Activated T-helper 1 cell treated with anti-CD3 and anti-CD28 coated beads, Interleukin-12 subunit alpha, Interleukin-12 subunit beta, Interleukin-2, Interleukin-4 antibody, amounts not matched to agents 30 ng/mL and 10 ng/mL and 1 ng/mL, durations not matched to agents 14 hours and 24 hours and 36 hours (primary cell): Measurements from ENCODE around the gene NUP35. TPM values are rescaled to one million over a fixed set of nuclear protein-coding genes. Genes with fewer than 3 reads are reported as not detected.
A peak's percentile ranks its signal among the peaks of the same experiment; 100 is the strongest.

Source experiments
- DNase-seq: peaks from one replicate; pipeline ENCODE4 v3.0.0; 2021; ENCODE audit warnings: low spot score
- H3K27ac Mint-ChIP-seq: one replicate; pipeline ENCODE4 v1.8.0; 2021; ENCODE audit warnings: mild to moderate bottlenecking, mixed read lengths
- H3K27me3 Mint-ChIP-seq: one replicate; pipeline ENCODE4 v1.8.0; 2022; ENCODE audit warnings: mild to moderate bottlenecking, moderate library complexity, mixed read lengths; ENCODE audit not compliant: insufficient read depth
- H3K36me3 Mint-ChIP-seq: one replicate; pipeline ENCODE4 v1.8.0; 2021; ENCODE audit warnings: low read depth, mixed read lengths
- H3K4me1 Mint-ChIP-seq: one replicate; pipeline ENCODE4 v1.8.0; 2021; ENCODE audit warnings: low read depth, mixed read lengths
- H3K4me3 Mint-ChIP-seq: one replicate; pipeline ENCODE4 v1.8.0; 2021; ENCODE audit warnings: mild to moderate bottlenecking, moderate library complexity, mixed read lengths
- H3K9me3 Mint-ChIP-seq: one replicate; pipeline ENCODE4 v1.8.0; 2021; ENCODE audit warnings: mixed read lengths
- intact Hi-C: fragments of 100-400 bp; cut with micrococcal nuclease; formaldehyde crosslinking; loops from one replicate; pipeline ENCODE4 v1.15.1; 2024
- total RNA-seq: library from RNA; stranded (reverse); gene quantifications from 2 replicates; pipeline ENCODE4 v1.2.3, GENCODE V29; 2022

Gene NUP35, protein sequence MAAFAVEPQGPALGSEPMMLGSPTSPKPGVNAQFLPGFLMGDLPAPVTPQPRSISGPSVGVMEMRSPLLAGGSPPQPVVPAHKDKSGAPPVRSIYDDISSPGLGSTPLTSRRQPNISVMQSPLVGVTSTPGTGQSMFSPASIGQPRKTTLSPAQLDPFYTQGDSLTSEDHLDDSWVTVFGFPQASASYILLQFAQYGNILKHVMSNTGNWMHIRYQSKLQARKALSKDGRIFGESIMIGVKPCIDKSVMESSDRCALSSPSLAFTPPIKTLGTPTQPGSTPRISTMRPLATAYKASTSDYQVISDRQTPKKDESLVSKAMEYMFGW
- 40.6 and 41.9 TPM in 2 replicates for total RNA-seq

DNA sequence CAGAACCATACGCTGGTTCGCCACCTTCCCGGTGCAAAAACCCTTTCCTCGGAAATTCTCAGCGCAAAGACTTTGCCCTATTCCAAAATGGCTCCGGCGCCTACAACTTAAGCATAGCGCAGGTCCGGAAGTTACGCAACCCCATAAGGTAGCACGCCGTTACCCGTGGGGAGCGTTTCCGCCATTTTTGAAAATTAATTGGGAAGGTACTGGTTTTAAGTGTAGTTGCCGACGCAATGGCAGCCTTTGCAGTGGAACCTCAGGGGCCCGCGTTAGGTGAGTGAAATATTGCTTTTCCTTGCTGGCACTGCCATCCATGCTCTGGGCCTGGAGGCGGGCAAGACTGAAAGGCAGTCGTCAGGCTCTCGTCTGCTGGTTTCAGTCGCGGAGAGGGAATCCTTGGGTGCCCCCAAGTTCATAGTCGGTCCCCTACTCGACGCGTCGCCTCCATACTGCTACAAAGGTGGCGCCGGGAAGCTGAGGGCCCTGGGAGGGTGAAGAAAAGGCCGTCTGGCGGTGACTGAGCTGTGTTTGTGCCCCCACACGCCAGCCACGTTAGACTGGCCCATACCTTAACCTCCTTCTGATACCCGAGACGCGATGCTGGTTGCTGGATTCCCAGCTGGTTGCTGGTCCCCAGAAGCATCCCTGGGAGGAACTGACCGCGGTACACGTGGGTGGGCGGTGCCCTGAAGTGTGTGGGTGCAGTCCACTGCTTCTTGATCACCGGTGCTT, at the start of gene NUP35:
Gene NUP35 (plus strand): TSS at position 222 of the 735 bp plus-strand sequence. CDS start 15 bp downstream, at position 237.
- intact Hi-C loops, result loop anchor here (1.0 to 5.0 kb wide), 4 partner anchors 46 to 1232 kb away; partner anchors contain the start of genes DUSP19, ITPRID2 and NCKAP1
- Mint-ChIP-seq H3K4me3 (peak within 1 kb of the TSS; percentile 96), H3K27me3 (peaks cover 8% of the 10 kb centered on the region), H3K9me3 (no peaks in the 10 kb centered on the region), H3K27ac (peak within 1 kb of the TSS; percentile 98), H3K4me1 (peaks cover 29% of the 10 kb centered on the region), H3K36me3 (peaks cover 6% of the 10 kb centered on the region)
- DNase-seq, result peak; percentile 78

DNA sequence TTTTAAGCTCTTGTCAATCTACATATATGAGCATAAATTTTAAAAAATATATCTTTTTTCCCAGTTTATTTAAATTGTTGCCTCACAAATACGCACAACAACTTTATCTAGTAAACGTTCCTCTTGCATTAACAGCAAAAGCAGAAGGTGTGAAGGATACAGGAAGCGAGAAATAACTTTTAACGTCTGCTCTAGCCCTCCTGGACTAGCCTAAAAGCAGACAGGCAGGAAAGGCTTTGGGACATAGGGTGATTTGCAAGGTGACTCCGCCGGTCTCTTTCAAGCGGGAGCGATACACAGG, 46.1 kb upstream of the NUP35 start:
- intact Hi-C loops, result loop anchor here (1.0 to 10.0 kb wide), 4 partner anchors 40 to 1183 kb away; partner anchors contain the start of genes DNAJC10, ITPRID2, NCKAP1 and NUP35
- peaks cover 9% of the 10 kb centered on the region for H3K27me3 Mint-ChIP-seq
- peaks cover 15% of the 10 kb centered on the region for H3K4me1 Mint-ChIP-seq
- H3K9me3 Mint-ChIP-seq, result no peaks in the 10 kb centered on the region
- no peaks in the 10 kb centered on the region for H3K36me3 Mint-ChIP-seq
- no peak overlapping the region for H3K27ac Mint-ChIP-seq
- H3K4me3 Mint-ChIP-seq, result peak overlapping the region; percentile 91
- DNase-seq, result no peak

DNA sequence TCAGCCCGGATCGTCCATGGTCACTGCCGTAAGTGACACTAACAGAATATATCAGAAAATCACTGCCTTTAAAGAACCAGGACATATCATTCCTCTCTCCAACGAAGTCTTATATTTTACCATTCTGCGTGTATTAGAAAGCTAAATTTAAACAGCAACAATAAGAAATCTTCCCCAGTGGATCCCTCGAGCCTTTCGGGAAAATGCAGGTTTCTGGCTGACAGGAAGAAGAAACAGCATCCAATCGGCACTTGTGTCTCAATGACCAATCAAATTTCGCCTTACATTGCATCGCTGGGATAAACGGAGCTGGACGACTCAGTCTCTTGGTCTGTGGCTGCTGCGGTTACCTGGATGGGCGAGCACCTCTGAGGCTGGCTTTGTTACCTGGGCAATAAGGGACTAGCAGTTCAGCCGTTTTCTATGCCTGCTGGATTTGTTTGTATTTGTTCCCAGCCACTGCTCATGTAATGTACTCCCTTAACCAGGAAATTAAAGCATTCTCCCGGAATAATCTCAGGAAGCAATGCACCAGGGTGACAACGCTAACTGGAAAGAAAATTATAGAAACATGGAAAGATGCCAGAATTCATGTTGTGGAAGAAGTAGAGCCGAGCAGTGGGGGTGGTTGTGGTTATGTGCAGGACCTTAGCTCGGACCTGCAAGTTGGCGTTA, 45.6 kb upstream of the NUP35 start, which contains the start of gene DUSP19:
Gene DUSP19 (plus strand): TSS at position 284 of the 675 bp plus-strand sequence. CDS start 187 bp downstream, at position 471.
- H3K4me3 Mint-ChIP-seq, result peak within 1 kb of the TSS; percentile 91
- DNase-seq, result peak; percentile 78
- H3K36me3 Mint-ChIP-seq, result no peaks in the 10 kb centered on the region
- intact Hi-C loops, result loop anchor here (1.0 to 10.0 kb wide), 4 partner anchors 40 to 1184 kb away; partner anchors contain the start of genes DNAJC10, ITPRID2, NCKAP1 and NUP35
- H3K4me1 Mint-ChIP-seq, result peaks cover 15% of the 10 kb centered on the region
- peaks cover 7% of the 10 kb centered on the region for H3K27me3 Mint-ChIP-seq
- H3K9me3 Mint-ChIP-seq, result no peaks in the 10 kb centered on the region
- H3K27ac Mint-ChIP-seq, result peak within 1 kb of the TSS; percentile 41

DNA sequence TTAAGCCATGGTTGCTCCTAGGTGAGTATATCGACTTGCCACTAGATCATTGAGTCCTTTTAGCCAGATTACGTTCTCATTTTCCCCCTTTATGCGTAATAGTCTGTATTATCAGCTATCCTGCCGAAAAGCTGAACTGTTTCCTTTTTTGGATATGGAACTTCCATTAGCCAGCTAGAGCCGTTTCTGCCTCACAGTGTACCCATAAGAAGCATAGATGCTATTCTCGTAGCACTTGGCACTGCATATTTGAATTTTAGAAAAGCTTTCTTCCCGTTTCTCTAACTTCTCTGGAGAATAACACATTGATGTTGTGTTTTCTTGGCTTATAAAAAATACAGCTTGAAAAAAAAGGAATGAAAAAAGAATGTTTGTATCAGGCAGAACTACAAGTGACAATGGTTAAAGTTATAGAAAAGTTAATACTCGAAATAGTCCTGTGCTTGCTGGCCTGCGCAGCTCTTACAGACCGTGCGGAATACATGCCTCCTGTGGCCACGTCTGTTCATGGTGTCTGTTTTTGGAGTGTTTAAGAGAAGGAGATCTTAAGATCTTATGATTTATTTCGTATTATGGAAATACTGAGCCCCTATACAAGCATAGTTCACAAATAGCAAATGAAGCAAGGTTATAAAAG, 45.0 kb upstream of the NUP35 start:
- Mint-ChIP-seq H3K27ac (no peak overlapping the region), H3K36me3 (no peaks in the 10 kb centered on the region), H3K4me3 (peak overlapping the region; percentile 91), H3K27me3 (peaks cover 7% of the 10 kb centered on the region), H3K4me1 (peaks cover 15% of the 10 kb centered on the region), H3K9me3 (no peaks in the 10 kb centered on the region)
- intact Hi-C loops, result loop anchor here (5.0 to 10.0 kb wide), 2 partner anchors 362 to 1184 kb away; partner anchors contain the start of genes DNAJC10 and ITPRID2
- DNase-seq, result no peak

DNA sequence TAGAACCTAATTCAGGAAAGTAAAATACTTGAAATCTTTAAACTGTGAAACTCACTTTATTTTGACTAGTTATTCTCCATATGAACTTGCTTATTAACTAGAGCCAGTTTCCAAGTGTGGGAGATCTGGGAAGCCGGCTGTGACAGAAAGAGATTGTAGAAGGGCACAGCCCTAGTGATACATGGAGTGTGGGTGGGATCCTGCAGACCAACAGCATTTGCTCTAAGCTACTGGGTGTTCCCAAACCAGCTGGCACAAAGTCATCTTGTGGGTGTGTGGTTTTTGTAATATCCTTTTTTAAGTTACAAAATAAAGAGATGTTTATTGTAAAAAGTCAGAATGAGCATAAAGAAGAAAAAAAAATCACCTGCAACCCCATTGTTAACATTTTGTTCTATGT, 42.3 kb upstream of the NUP35 start:
- peaks cover 7% of the 10 kb centered on the region for H3K27me3 Mint-ChIP-seq
- intact Hi-C loops, result no loop called here

DNA sequence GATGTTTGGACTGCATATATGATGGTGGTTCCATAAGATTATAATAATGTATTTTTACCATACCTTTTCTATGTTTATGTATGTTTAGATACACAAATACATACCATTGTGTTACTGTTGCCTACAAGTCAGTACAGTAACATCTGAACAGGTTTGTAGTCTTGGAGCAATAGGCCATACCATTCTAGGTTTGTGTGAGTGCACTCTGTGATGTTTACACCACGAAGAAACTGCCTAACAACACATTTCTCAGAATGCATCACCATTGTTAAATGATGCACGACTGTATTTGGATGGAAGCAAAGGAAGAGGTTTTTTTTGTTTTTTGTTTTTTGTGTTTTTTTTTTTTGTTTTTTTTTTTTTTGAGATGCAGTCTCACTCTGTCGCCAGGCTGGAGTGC, 36.2 kb upstream of the NUP35 start:
- no peak for DNase-seq
- intact Hi-C loops, result no loop called here
- no peaks in the 10 kb centered on the region for H3K27me3 Mint-ChIP-seq
- H3K36me3 Mint-ChIP-seq, result no peaks in the 10 kb centered on the region
- no peaks in the 10 kb centered on the region for H3K4me1 Mint-ChIP-seq
- H3K27ac Mint-ChIP-seq, result no peak overlapping the region
- no peaks in the 10 kb centered on the region for H3K9me3 Mint-ChIP-seq
- no peak overlapping the region for H3K4me3 Mint-ChIP-seq

More for the DNA sequence above, 42.3 kb upstream of the NUP35 start:
- H3K4me3 Mint-ChIP-seq, result no peak overlapping the region
- H3K9me3 Mint-ChIP-seq, result no peaks in the 10 kb centered on the region
- H3K4me1 Mint-ChIP-seq, result peaks cover 15% of the 10 kb centered on the region
- no peaks in the 10 kb centered on the region for H3K36me3 Mint-ChIP-seq
- no peak overlapping the region for H3K27ac Mint-ChIP-seq
- DNase-seq, result no peak

DNA sequence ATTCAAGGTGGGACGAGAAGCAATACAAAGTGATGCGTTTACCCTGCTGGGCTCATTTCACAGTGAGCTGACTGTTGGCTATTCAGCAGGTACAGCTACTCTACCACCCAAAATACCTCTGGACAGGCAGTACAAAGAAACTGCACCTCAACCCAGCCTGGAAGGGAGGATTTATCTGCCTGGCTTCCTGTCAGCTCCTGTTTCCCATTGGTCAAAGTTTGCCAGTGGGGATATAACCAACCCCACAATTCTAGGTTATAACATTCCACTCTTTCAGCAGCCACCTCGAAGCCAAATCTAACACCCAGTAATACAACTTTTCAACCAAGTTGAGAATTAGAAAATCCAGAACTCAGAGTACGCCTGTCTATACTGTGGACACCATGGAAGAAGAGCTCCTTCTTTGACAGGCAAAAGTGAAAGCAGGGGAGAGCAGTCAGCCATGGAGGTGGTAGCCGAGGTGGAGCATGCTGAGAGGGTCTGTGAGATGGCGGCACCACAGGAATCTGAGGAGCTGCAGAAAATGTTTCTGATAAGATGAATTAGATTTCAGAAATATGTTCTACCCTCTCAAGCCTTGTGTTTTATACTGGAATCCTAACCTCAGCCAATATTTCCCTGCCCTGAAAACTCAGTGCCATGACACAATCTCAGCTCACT, 34.9 kb upstream of the NUP35 start:
- Mint-ChIP-seq H3K9me3 (no peaks in the 10 kb centered on the region), H3K4me1 (no peaks in the 10 kb centered on the region), H3K27ac (no peak overlapping the region), H3K36me3 (no peaks in the 10 kb centered on the region), H3K27me3 (no peaks in the 10 kb centered on the region), H3K4me3 (no peak overlapping the region)
- intact Hi-C loops, result no loop called here
- DNase-seq, result no peak

DNA sequence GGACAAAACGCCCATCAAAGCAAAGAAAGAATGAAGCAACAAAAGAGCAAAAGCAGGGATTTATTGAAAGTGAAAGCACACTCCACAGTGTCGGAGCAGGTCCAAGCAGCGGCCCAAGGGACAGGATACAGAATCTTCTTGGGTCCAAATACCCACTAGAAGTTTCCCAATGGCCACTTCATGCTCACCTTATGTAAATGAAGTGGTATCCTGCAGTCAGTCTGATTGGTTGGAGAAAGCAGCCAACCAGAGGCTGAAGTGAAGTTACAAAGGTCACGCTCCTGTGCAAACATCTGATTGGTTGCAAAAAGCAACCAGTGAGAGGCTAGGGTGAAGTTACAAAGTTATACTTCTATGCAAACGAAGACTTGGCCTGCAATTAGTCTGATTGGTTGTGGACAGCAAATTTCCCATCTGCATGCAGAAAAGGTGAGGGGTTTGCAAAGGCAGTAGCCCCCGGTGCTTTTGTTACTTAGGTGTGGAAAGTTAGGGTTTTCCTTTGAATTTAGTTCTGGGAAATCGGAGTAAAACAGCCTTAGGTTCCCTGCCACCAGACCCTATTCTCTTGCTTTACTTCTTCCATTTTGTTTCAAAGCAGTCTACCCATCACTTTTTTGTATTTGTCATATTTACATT, 32.8 kb upstream of the NUP35 start:
- Mint-ChIP-seq H3K27me3 (no peaks in the 10 kb centered on the region), H3K36me3 (no peaks in the 10 kb centered on the region), H3K9me3 (no peaks in the 10 kb centered on the region), H3K27ac (no peak overlapping the region), H3K4me3 (no peak overlapping the region), H3K4me1 (no peaks in the 10 kb centered on the region)
- no peak for DNase-seq
- intact Hi-C loops, result no loop called here

DNA sequence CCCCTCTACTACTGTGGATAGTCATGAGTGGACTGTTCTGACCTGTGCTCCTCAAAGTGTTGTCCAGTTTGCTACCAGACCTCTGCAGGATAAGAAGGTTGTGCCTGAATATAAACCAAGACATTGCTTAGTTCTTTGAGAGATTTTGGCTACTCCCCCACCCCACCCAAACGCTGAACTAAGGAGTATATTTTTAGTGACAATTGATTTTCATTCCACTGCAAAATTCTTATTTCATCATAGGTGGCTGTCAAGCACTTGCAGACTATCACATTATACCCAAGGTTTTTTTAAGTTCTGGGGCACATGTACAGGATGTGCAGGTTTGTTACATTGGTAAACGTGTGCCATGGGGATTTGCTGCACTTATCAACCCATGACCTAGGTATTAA, 32.3 kb upstream of the NUP35 start:
- Mint-ChIP-seq H3K9me3 (no peaks in the 10 kb centered on the region), H3K27me3 (no peaks in the 10 kb centered on the region), H3K36me3 (no peaks in the 10 kb centered on the region), H3K27ac (no peak overlapping the region), H3K4me1 (no peaks in the 10 kb centered on the region), H3K4me3 (no peak overlapping the region)
- intact Hi-C loops, result no loop called here
- no peak for DNase-seq

DNA sequence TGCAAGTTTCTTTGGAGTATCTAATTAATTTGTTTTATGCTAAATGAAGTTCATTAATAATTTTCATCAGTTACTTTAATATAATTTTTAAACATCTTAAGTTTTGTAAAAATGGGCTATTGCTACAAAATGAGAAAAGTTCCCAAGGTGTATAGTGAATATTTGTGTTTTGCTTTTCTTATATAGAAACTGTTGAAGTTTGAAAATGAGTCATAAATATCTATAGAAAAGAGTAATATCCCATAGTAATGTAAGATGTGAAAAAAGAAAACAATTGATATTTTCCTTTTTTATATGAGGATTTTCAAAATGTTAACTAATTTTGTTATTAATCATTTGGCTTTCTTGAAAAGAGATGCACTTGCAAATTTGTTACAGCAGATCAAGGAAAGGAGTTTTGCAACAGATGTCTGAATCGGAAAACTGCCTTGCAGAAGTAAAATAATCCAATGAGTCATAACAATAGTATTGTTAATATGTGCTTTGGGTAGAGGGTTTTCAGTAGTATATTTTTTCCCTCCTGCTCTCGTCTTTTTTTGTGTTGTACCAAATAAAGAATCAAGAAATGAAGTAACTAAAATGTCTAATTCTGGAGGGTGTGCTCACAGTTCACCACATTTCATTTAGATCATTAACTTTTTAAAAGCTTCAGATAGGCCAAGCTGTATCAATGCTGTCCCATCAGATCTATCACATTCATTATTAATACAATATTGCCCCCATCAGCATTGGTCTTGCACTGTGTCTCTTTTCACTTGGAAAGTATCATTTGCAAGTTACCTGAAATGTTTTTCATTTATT, 30.2 kb upstream of the NUP35 start:
- no peaks in the 10 kb centered on the region for H3K27me3 Mint-ChIP-seq
- no peak overlapping the region for H3K27ac Mint-ChIP-seq
- intact Hi-C loops, result no loop called here
- no peak for DNase-seq
- H3K36me3 Mint-ChIP-seq, result no peaks in the 10 kb centered on the region
- H3K4me1 Mint-ChIP-seq, result no peaks in the 10 kb centered on the region
- no peaks in the 10 kb centered on the region for H3K9me3 Mint-ChIP-seq
- no peak overlapping the region for H3K4me3 Mint-ChIP-seq

DNA sequence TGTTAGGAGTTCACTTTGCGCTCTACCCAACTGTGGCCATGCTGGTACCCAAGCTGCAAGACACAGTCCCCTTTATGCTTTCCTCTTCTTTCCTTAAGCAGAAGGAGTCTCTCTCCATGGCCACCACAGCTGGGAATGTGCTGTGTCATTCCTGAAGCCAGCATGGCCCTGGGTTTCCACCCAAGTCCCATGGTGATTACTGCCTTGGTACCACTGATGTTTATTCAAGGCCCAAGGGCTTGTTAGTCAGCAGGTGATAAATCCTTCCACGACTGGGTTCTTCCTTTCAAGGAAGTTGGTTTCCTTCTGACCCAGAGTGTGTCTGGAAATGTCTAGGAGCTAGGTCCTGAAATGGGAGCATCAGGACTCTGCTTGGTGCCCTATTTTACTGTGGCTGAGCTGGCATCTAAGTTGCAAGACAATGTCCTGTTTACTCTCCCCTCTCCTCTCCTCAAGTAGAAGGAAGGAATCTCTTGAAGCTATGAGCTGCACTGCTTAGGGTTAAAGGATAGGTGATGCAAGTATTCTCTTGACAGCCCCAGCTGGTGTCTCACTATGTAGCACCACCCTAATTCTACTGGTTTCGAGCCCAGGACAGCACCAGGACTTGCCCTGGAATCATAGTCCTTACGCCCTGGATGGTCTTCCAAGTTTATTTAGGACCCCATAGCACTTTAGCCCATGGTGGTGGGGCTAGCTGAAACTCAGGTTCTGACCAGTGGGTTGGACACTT, 18.7 kb upstream of the NUP35 start:
- no peaks in the 10 kb centered on the region for H3K36me3 Mint-ChIP-seq
- H3K4me3 Mint-ChIP-seq, result no peak overlapping the region
- no peaks in the 10 kb centered on the region for H3K9me3 Mint-ChIP-seq
- H3K4me1 Mint-ChIP-seq, result no peaks in the 10 kb centered on the region
- no peak for DNase-seq
- H3K27me3 Mint-ChIP-seq, result peaks cover 16% of the 10 kb centered on the region
- no peak overlapping the region for H3K27ac Mint-ChIP-seq
- intact Hi-C loops, result no loop called here
